ENCODE data around the gene GLIPR1L2.

Gene GLIPR1L2

DNA sequence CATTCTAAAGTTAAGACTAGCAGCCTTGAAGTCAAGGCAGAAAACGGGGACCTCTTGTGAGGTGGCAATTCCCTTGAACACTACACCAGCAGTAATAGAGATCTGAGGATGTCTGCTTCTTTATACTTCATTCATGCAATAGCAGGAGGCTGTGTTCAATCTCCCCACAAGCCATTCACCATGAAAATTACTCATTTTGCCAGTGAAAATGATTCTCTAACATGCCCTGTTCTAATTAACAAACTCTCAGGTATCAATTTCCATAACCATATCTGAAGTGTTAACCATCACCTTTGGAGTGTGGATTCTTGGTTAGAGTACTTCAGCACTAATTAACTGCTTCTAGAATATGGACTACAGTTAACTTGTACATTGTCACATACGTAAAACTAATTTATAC lies 86.2 kb downstream of the GLIPR1L2 start:
- TF ChIP-seq SIN3A (IDR thresholded peaks at IDR 0.05; ENCODE audit: borderline replicate concordance, insufficient read depth, low read length) (no peak), POLR2AphosphoS5 (IDR thresholded peaks at IDR 0.05; ENCODE audit: low read depth, low read length) (no peak), FOXP2 (optimal IDR thresholded peaks at IDR 0.05; ENCODE audit: borderline replicate concordance, extremely low read depth, extremely low read length, insufficient read depth) (no peak), TAF1 (IDR thresholded peaks at IDR 0.05; ENCODE audit: borderline replicate concordance, insufficient read depth, low read length) (no peak)
- TF ChIP-seq, protein P1, sequence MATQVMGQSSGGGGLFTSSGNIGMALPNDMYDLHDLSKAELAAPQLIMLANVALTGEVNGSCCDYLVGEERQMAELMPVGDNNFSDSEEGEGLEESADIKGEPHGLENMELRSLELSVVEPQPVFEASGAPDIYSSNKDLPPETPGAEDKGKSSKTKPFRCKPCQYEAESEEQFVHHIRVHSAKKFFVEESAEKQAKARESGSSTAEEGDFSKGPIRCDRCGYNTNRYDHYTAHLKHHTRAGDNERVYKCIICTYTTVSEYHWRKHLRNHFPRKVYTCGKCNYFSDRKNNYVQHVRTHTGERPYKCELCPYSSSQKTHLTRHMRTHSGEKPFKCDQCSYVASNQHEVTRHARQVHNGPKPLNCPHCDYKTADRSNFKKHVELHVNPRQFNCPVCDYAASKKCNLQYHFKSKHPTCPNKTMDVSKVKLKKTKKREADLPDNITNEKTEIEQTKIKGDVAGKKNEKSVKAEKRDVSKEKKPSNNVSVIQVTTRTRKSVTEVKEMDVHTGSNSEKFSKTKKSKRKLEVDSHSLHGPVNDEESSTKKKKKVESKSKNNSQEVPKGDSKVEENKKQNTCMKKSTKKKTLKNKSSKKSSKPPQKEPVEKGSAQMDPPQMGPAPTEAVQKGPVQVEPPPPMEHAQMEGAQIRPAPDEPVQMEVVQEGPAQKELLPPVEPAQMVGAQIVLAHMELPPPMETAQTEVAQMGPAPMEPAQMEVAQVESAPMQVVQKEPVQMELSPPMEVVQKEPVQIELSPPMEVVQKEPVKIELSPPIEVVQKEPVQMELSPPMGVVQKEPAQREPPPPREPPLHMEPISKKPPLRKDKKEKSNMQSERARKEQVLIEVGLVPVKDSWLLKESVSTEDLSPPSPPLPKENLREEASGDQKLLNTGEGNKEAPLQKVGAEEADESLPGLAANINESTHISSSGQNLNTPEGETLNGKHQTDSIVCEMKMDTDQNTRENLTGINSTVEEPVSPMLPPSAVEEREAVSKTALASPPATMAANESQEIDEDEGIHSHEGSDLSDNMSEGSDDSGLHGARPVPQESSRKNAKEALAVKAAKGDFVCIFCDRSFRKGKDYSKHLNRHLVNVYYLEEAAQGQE (IDR thresholded peaks at IDR 0.05; ENCODE audit: insufficient read depth in 1 of 2, low read depth in 2 of 2, low read length in 2 of 2) = no peak

DNA sequence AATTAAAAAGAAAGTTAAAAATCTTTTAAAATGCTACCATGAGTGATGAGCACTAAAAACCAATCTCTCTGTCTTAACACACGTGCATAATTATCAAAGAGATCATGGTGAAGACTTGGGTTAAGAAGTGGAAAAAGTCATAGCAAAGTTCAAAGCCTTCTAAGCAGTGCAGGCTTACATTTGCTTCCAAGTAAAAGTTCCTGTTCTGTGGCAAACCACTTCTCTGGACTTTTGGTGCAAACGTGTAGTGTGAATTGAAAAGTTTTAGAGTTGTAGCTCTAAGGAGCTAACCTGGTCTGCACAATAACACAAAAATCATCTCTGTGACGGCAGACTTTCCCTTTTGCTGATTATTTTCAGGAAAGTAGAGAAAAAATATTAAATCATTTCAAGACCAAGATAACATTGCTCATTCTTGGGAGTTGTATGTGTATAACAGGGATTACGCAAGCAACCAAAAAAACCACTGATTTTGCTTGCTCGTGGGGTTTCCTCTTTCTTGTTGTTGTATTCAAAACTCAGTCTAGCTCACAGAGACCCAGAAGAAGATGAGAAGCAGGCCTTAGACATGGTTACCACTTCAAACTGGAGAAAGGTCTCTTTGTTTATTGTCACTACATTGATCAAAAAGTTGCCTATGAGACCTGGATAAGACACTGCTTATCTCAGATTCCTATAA lies 87.4 kb downstream of the GLIPR1L2 start:
- TF ChIP-seq, protein P1 (IDR thresholded peaks at IDR 0.05; ENCODE audit: insufficient read depth in 1 of 2, low read depth in 2 of 2, low read length in 2 of 2) = no peak
- TF ChIP-seq TAF1 (IDR thresholded peaks at IDR 0.05; ENCODE audit: borderline replicate concordance, insufficient read depth, low read length) = no peak
- no peak for TF ChIP-seq SIN3A (IDR thresholded peaks at IDR 0.05; ENCODE audit: borderline replicate concordance, insufficient read depth, low read length)
- no peak for TF ChIP-seq FOXP2 (optimal IDR thresholded peaks at IDR 0.05; ENCODE audit: borderline replicate concordance, extremely low read depth, extremely low read length, insufficient read depth)
- no peak for TF ChIP-seq POLR2AphosphoS5 (IDR thresholded peaks at IDR 0.05; ENCODE audit: low read depth, low read length)

DNA sequence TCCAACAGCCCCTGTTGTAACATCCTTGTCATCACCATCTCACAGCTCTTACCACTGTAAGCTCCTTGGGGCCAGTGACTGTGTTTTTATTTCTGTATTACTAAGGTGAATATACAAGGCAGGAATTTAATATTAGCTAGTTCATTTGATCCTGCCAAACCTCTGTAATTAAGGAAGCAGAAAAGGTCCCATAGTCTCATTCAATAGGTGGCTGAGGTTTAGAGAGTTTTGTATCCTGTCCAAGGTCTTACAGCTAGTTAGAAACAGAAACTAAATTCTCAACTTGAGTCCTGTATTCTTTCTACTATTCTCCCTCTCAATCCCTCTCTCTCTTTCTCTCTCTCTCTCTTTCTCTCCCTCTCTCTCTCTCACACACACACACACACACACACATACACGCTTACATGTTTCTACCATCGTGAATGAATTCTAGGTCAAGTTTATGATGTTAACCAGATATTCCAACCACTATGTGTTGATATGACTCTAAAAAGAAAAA lies 89.1 kb downstream of the GLIPR1L2 start:
- TF ChIP-seq POLR2AphosphoS5 (IDR thresholded peaks at IDR 0.05; ENCODE audit: low read depth, low read length) = no peak
- no peak for TF ChIP-seq SIN3A (IDR thresholded peaks at IDR 0.05; ENCODE audit: borderline replicate concordance, insufficient read depth, low read length)
- no peak for TF ChIP-seq TAF1 (IDR thresholded peaks at IDR 0.05; ENCODE audit: borderline replicate concordance, insufficient read depth, low read length)
- TF ChIP-seq, protein P1 (IDR thresholded peaks at IDR 0.05; ENCODE audit: insufficient read depth in 1 of 2, low read depth in 2 of 2, low read length in 2 of 2) = no peak
- no peak for TF ChIP-seq FOXP2 (optimal IDR thresholded peaks at IDR 0.05; ENCODE audit: borderline replicate concordance, extremely low read depth, extremely low read length, insufficient read depth)

DNA sequence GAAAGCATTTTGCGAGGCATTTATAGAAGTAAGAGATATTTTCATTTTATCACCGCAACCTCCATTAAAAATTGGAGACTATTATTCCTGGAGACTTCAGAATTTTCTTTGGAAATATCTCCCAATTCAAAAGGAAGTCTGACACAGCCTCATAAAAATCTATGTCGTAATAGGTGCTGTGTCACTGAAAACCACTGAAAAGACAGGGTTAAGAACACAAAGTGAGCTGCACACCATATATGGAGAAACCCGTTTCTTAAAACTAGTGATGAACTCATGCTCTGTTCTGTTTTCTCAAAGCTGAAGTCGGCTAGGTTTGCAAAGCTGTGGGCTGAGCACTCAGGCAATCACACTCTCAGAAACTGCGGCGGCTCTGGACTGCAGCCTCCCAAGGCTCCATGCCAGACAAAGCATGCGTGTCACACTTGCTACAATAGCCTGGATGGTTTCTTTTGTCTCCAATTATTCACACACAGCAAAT lies 89.6 kb downstream of the GLIPR1L2 start, which contains the start of gene GLIPR1:
TSS of gene GLIPR1 (plus strand) at position 287 of the 481 bp plus-strand sequence. CDS start at position 413, 126 bp downstream.
- TF ChIP-seq, protein P1 (IDR thresholded peaks at IDR 0.05; ENCODE audit: insufficient read depth in 1 of 2, low read depth in 2 of 2, low read length in 2 of 2) = no peak
- TF ChIP-seq POLR2AphosphoS5 (IDR thresholded peaks at IDR 0.05; ENCODE audit: low read depth, low read length) = 0 out of 2 replicates have a peak, but pooled peaks have one; percentile 40
